Subcutaneous adipose tissue (tissue), 4 donors: ENCODE data around the gene PDGFB. TPM values are rescaled to one million over a fixed set of nuclear protein-coding genes. Genes with fewer than 3 reads are reported as not detected.

Source experiments
- total RNA-seq, 4 donors: library from RNA; depleted of rRNA; stranded (reverse); fragments of >200 nt; gene quantifications; one replicate each; pipeline ENCODE4 v1.1.0, GENCODE V29; 2016
- TF ChIP-seq, protein P1 (sequence below): fragments of 450-650 bp; IDR thresholded peaks from one replicate; pipeline ENCODE4 v1.5.1; 2016; ENCODE audit warnings: low read depth, mild to moderate bottlenecking, control low read depth, antibody characterized with exemption, moderate library complexity

Gene PDGFB
- total RNA-seq, 4 donors from 2014 or later: 5.8 to 41.3 (median 8.4) TPM

DNA sequence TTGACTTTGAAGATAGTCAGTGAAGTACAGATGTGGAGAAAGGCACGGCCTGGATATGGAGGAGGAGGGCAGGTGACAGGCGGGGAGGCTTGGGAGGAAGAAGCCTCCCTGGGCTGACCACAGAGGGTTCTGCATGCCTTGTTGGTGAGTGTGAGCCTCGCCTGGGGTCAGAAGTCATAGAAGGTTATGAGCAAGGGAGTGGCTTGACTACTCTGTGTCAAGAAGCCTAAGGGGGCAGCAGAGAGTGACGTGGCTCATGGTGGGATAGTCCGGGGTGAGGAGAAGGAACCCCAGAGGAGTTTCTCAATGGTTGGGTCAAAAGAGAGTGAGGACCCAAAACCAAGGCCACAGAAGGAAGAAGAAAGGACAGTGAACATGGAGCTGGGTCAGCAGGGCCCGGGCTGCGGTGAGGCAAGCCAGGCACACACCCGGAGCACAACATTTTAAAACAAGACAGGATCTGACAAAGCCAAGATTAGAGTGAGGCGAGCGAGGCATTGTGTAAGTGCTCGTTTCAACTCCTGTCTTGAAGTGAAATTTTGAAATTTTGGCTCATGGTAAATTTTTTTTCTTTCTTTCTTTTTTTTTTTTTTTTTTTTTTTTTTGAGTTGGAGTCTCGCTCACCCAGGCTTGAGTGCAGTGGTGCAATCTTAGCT lies 31.9 kb downstream of the PDGFB start:
- TF ChIP-seq, protein P1, sequence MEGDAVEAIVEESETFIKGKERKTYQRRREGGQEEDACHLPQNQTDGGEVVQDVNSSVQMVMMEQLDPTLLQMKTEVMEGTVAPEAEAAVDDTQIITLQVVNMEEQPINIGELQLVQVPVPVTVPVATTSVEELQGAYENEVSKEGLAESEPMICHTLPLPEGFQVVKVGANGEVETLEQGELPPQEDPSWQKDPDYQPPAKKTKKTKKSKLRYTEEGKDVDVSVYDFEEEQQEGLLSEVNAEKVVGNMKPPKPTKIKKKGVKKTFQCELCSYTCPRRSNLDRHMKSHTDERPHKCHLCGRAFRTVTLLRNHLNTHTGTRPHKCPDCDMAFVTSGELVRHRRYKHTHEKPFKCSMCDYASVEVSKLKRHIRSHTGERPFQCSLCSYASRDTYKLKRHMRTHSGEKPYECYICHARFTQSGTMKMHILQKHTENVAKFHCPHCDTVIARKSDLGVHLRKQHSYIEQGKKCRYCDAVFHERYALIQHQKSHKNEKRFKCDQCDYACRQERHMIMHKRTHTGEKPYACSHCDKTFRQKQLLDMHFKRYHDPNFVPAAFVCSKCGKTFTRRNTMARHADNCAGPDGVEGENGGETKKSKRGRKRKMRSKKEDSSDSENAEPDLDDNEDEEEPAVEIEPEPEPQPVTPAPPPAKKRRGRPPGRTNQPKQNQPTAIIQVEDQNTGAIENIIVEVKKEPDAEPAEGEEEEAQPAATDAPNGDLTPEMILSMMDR: no peak

DNA sequence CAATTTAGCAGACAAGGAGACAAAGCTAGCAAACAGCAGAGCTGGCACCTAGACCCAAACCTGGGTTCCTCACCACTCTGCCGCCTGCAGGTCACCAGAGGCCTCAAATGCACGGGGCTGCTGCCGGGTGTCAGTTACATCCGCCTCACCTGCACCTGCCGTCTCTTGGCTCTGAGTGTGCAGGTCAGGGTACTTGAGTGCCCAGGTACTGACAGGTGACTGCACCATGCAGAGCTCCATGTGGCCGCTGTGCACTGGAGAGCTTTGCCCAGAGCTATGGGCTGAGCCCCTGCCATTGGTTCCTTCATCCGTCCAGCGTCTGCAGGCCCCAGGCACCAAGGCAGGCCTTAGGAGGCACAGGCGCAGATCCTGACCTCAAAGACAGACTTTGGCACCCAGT lies 35.0 kb downstream of the PDGFB start:
- TF ChIP-seq, protein P1: no peak

DNA sequence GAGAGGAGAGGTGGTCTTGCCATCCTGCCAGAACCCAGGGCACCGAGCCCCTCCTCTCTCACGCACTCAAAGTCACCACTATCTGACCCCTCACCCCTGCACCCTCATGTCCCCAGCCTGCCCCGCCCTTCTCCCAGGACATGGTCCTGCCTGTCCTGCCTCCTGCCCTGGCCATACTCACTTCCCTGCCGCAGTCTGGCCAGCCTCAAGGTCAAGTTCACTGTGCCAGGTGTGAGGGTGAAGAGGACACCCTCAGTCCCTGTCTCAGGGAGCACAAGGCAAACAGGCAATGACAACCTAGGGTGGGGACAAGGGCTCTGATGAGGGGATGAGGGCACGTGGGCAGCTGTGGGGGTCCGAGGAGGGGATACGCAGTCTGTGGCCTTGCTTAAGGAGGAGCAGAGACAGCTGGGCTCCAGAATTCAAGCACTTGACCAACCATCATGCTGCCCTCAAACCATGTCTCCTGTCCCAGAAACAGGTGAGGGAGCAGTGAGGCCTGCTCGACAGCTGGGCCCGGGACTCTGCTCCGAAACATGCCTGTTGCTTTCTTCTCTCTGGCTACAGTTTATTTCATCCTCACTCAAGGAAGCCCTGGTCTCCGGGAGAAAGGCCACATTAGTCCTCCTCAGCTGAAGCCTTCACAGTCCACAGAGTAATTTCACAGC lies 36.6 kb downstream of the PDGFB start:
- TF ChIP-seq, protein P1: no peak

GRCh38 chr22:39207141-39208012 lies 37.4 kb downstream of the PDGFB start:
- TF ChIP-seq, protein P1: no peak

- TF ChIP-seq, protein P1: no peak
Observed at GRCh38 chr22:39206491-39206890, 38.3 kb downstream of the PDGFB start.

- TF ChIP-seq, protein P1: no peak
Observed at GRCh38 chr22:39205344-39206021, 39.3 kb downstream of the PDGFB start.
